Stimulated activated CD8-positive, alpha-beta memory T cell treated with anti-CD3 and anti-CD28 coated beads, Interleukin-4, amount 100 ng/mL, for 4 hours (primary cell): ENCODE data around the gene KLHL36.

Experiments used
- DNase-seq, 2 donors: peaks; one replicate each; pipeline ENCODE4 v3.0.0-alpha.2; 2020; ENCODE audit warnings: low read depth in 2 of 2, low spot score in 1 of 2

The KLHL36 gene

DNA sequence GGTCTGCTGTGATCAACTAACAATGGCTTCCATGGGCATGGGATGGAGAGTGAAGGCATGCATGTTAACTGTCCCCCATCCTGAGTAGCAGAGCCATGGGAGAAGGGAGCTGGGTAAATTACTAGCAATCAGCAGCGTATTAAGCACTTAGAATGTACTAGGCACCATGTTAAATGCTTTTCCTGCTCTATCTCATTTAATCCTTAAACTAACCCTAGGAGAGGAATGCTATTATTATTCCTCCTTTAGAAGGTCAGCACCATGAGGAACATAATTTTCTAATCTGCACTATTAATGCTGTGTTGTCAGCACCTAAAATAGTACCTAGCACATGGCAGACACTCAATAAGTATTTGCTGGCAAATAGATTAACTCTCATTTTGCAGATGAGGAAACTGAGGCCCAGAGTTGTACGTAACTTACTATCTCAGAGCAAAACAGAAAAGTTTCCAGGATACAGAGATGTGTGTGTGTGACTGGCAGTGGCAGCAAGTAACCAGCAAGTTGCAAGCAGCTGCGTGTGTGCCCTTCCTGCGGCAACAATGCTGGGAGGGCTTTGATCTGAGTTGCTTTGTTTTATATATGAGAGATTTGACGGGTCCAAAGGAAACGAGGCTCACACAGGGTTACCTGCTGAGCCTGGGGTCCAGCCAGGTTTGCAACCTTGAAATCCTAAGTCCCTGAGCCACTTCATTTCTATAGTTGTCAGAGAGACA, 6.5 kb upstream of the KLHL36 start:
- DNase-seq = no peak

- DNase-seq = no peak
Measured at GRCh38 chr16:84643180-84643583, 5.1 kb upstream of the KLHL36 start.

GRCh38 chr16:84643674-84644073, 4.6 kb upstream of the KLHL36 start:
- DNase-seq = no peak

DNA sequence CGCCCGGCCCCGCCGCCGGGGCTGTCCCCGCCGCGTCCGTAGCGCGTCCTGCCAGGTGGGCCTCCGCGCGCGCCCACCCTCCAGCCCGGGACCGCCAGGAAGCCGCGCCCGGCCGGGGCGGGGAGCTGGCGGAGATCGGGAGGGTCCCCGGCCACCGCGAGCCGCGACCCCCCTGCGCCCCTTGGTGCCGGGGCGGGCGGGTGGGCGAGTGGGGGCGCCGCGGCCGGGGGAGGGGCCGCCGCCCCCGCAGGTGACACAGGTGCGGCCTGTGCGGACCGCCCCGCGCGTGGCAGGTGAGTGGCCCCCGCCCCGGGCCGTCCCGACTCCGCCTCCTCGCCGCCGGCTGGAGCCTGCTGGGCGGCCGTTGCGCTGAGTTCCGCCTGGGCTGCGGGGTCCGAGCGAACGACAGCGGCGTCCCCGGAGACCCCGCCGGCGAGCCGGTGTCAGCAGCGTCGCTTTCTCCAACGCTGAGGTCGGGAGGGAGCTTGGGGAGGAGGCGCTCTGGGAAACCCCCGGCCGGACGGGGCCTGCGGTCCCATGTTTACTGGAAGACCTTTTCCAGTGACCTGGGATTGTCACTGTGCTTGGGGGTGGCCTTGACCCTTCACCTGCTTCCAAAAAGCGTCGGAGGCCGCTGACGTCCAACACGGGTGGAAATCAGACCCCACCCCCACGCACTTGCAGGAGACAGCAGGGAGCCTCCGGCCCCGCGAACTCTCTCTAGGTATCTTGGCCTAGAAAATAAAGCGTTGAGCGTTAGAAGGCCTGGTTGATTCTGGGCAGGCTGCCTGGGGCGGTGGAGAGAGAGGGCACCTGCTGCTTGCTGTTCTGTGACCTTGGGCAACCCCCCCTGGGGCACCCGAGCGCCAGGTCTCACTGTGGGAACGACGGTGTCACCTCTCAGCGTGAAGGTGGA, 542 bp downstream of the KLHL36 start:
- DNase-seq = peak; percentile 7 to 9

DNA sequence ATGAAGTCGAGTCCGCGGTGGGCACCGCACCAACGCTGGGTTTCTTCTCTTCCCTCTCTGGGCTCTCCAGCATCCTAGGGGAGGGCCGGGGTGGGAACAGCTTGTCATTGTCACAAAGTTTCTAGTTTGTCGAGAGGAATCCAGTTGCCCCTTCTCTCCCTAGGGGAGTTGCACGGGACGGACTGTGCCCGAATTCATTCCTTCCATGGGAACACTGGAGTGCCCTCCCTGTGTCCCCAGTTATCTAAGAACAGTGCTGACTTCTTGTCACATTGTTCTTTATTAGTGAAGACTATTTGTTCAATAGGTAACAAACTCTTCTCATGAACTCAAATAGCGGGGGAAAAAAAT, 1.2 kb downstream of the KLHL36 start:
- DNase-seq = no peak

DNA sequence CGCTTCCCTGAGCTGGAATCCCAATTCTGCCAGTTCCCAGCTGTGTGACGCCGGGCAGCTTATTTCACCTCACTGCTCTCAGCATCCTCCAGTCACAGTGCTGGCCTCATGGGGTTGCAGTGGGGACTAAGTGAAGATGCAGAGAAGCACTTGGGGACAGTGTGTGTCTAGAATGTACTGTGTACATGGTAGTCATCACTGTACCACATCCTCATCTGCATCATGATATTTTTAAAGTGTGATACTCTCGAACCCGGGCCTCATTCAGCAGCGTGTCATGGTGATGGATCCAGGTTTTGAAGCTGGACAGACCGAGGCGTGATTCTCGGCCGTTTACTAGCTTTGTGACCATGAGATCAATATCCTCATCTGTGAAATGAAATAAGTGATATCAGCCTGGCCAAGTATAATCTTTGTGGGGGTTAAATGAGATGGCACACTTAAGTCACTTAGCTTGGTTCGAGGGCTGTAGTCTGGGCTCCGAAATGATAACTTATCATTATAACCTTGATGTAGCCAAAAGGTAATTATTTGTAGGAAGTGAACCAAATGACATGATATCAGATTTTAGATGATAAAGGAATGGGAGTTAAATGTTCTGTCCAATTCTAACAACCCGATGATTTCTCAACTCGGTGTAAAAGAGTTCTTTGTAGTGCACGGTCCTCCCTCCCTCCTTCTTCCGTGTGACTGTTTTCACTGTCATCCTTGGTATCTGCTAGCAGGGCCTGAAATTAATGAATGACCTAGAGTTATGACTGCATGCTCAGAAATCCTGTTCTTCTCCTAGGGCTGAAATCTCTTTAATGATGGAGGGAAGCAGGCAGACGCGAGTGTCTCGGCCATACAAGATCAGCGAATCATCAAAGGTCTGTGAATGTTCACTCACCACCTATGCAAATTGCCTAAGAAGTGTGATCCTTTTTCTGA, 2.0 kb downstream of the KLHL36 start:
- DNase-seq = no peak

GRCh38 chr16:84652566-84652965, 4.3 kb downstream of the KLHL36 start:
- DNase-seq = no peak

- no peak for DNase-seq
Measured at GRCh38 chr16:84654238-84654637, 5.9 kb downstream of the KLHL36 start.

DNA sequence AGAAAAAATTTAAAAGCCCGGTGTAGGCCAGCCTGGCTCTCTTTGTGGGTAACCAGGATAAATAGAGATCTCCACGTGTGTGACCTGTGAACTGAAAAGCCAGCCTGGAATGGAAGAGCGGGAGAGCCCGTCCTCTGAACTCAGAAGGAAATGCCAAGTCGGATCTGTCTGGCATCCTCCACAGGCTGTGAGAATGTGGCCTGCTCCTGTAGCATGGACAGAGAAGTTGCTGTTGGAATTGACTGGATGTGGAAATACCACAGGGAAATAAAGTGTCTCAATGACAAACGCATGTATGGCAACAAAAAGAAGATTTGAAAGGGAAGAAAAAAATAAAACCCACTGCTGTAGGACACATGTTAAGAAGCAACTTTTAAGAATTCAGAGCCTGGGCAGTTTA, 6.7 kb downstream of the KLHL36 start:
- DNase-seq = no peak

GRCh38 chr16:84656649-84657048, 8.3 kb downstream of the KLHL36 start:
- no peak for DNase-seq

- DNase-seq = no peak
Measured at GRCh38 chr16:84657229-84657837, 9.0 kb downstream of the KLHL36 start.

DNA sequence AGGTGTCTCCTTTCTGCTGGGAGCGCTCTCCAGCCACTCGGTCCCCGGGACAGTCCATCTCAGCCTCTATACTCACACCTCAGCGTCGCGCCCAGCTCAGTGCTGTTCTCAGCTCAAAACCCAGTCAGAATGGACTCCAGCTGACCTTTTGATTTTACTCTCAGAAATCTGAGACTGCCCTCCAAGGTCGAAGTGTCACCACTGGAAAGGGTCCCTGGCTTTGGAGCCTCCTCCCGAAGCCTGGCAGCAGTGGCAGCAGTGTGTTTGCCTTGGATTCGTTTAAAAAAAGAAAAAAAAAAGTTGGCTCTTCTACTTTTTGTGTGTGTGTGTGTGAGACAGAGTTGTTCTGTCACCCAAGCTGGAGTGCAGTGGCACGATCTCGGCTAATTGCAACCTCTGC, 10.4 kb downstream of the KLHL36 start:
- no peak for DNase-seq

- no peak for DNase-seq
Measured at GRCh38 chr16:84659656-84660300, 11.5 kb downstream of the KLHL36 start.

GRCh38 chr16:84660973-84661372, 12.7 kb downstream of the KLHL36 start:
- DNase-seq = no peak

GRCh38 chr16:84661418-84662060, 13.2 kb downstream of the KLHL36 start:
- no peak for DNase-seq

DNA sequence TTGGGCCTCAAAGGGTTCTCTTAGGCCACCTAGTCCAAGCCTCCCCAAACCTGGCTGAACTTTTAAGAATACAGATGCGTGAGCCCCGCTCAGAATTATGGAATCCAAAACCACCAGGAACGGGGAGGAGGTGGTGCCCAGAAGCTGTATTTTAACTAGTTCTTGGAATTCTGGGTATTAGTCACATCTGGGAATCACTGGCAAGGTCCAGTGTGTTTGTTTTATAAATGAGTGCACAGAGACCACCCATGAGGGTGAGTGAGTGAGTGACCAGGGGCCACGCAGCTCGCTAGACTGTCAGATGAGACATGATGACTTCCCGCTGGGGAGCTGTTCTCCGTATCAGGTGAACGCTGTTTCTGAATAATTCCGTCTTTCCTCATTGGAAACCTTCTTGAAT, 14.2 kb downstream of the KLHL36 start:
- DNase-seq = no peak

- DNase-seq = no peak
Measured at GRCh38 chr16:84663433-84664101, 15.3 kb downstream of the KLHL36 start.

GRCh38 chr16:84665359-84665758, 17.0 kb downstream of the KLHL36 start:
- no peak for DNase-seq

- DNase-seq = no peak
Measured at GRCh38 chr16:84665843-84666242, 17.5 kb downstream of the KLHL36 start.
